Heart right ventricle (tissue), 16 donors: ENCODE data around the gene PELI1. TPM values are rescaled to one million over a fixed set of nuclear protein-coding genes. Genes with fewer than 3 reads are reported as not detected.

Source experiments
- ATAC-seq, 8 donors: fragments of 200-7000 bp; cut with Tn5 transposase; one replicate each; pipeline ENCODE4 v1.9.1; 2020; ENCODE audit warnings: mild to moderate bottlenecking in 8 of 8, moderate library complexity in 8 of 8, moderate number of reproducible peaks in 1 of 8
- DNase-seq, 2 donors: peaks; one replicate each; pipeline ENCODE4 v3.0.0-alpha.2; 2020
- H3K27ac ChIP-seq, 10 donors: fragments of 200-600 bp; sonication (generic) in 2 of 10; one replicate each; pipeline versions ENCODE4 v1.5.0 to v1.8.0; 2020 to 2022; ENCODE audit warnings: mild to moderate bottlenecking in 3 of 10
- H3K27me3 ChIP-seq, 7 donors: fragments of 200-600 bp; one replicate each; pipeline ENCODE4 v1.8.0; 2021 to 2022; ENCODE audit warnings: mild to moderate bottlenecking in 2 of 7
- H3K36me3 ChIP-seq, 9 donors: fragments of 200-600 bp; sonication (generic) in 1 of 9; one replicate each; pipeline versions ENCODE4 v1.5.0 to v1.8.0; 2020 to 2022; ENCODE audit warnings: mild to moderate bottlenecking in 2 of 9
- H3K4me1 ChIP-seq, 9 donors: fragments of 200-600 bp; sonication (generic) in 1 of 9; one replicate each; pipeline versions ENCODE4 v1.5.0 to v1.8.0; 2020 to 2022; ENCODE audit warnings: mild to moderate bottlenecking in 4 of 9
- H3K4me3 ChIP-seq, 10 donors: fragments of 200-600 bp; sonication (generic) in 2 of 10; one replicate each; pipeline versions ENCODE4 v1.5.0 to v1.8.0; 2020 to 2022; ENCODE audit warnings: mild to moderate bottlenecking in 7 of 10, moderate library complexity in 2 of 10
- H3K9me3 ChIP-seq, 11 donors: fragments of 200-600 bp in 10 of 11; sonication (generic) in 2 of 11; one replicate each; pipeline versions ENCODE4 v1.5.0 to v1.8.0; 2013 to 2022; ENCODE audit warnings: mild to moderate bottlenecking in 2 of 11, control low read depth in 1 of 11, moderate library complexity in 1 of 11
- WGBS, 2 donors: extraction: QIAGEN DNeasy Blood & Tissue Kit; methylation state at CpG; one replicate each; pipeline ENCODE4 v1.1.7; 2013; ENCODE audit warnings: inconsistent platforms in 1 of 2; 5-methylcytosine and 5-hydroxymethylcytosine counted together
- intact Hi-C, 10 donors: fragments of 100-400 bp; cut with DNase I; formaldehyde crosslinking; loops; one replicate each; pipeline versions ENCODE4 v1.11.1 to v1.14.2; 2022
- polyA plus RNA-seq, 2 donors: library from polyadenylated mRNA; stranded (reverse); fragments of 200-250 nt; gene quantifications; one replicate each; pipeline ENCODE4 v1.2.3, GENCODE V29; 2013
- total RNA-seq, 10 donors: library from RNA; stranded (reverse); fragmentation: NEBNext Ultra II Directional in 3 of 10; extraction: Animal tissue kit (Norgen Biotek cat#: 25700) in 3 of 10; gene quantifications; one replicate each; pipeline versions ENCODE4 v1.2.1 to v1.2.4, GENCODE V29; 2021 to 2023
- TF ChIP-seq, protein P1 (sequence below), 9 donors: fragments of 200-600 bp; sonication (generic) in 2 of 9; IDR thresholded peaks; one replicate each; pipeline versions ENCODE4 v1.5.0 to v1.8.0; 2021 to 2022; ENCODE audit warnings: antibody characterized with exemption in 9 of 9, mild to moderate bottlenecking in 5 of 9, moderate library complexity in 1 of 9
- donor health status: Arrhythmogenic right ventricular cardiomyopathy.
- donor health status: ischemic (EF 13 %, LVEDD 7.1; RV severe dilation, severe dysfunction).
- donor health status: healthy with polysubstance abuse.
- donor health status: DM: no; HTN: yes; CAD: no.
- donor health status: DM: no; HTN: no; CAD: no.
- donor health status: ischemic (EF 25% LVEDD 6.9; RV normal size, moderate dysfunction).
- donor health status: ischemic (EF 25% LVEDD 5.7; RV mildly dilated, moderate dysfunction).
- donor health status: healthy.
- donor health status: DM: yes; HTN: yes; CAD: no.
- donor health status: Ischemic cardiomyopathy.
- donor health status: ischemic (EF 35%, LVEDD 5.7; RV mildly dilated, moderate dysfunction).
- donor health status: nonischemic (EF 11% LVEDD 7.7; RV severe dilation, severe dysfunction).
- donor health status: DM: yes; HTN: yes; CAD: no.
- donor health status: PGD.
- donor health status: ischemic (EF 29% LVEDD 5.4; RV normal size, mild dysfunction).
- donor health status: nonischemic (EF 23%, LVEDD 6.1; RV moderate dilation, normal function).

The PELI1 gene
- total and polyA plus RNA-seq, 12 donors, result 6.0 to 15.6 (median 8.6) TPM

DNA sequence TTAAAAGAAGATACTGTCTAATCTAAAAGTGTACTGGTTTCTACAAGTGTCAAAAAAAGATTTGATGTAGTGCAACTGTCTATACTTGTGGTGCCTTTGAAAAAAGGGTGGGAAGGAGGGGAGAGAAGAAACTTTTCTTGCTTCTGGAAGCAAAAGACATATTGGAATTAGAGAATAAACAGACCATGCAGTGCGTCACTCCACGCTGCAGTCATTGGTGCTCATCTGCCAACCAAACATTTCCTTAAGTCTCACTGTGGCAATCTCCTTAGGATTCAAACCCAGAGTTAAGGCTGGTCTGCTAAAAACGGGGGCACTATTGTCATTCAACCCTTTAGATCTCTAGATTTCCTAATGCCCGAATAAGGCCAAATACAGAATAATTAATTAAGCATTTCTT, 50.9 kb downstream of the PELI1 start:
- no peaks in the 10 kb centered on the region for H3K27me3 ChIP-seq
- H3K27ac ChIP-seq, result no peak overlapping the region
- WGBS, 2 donors, result 88 to 95% methylated on average over 4 of the region's 4 CpGs
- H3K4me3 ChIP-seq, result no peak overlapping the region
- H3K9me3 ChIP-seq, result peaks cover 0 to 8% (median 0%) of the 10 kb centered on the region in 11 donors
- no peaks in the 10 kb centered on the region for H3K4me1 ChIP-seq
- ATAC-seq (no peak), DNase-seq (no peak)
- TF ChIP-seq, protein P1, sequence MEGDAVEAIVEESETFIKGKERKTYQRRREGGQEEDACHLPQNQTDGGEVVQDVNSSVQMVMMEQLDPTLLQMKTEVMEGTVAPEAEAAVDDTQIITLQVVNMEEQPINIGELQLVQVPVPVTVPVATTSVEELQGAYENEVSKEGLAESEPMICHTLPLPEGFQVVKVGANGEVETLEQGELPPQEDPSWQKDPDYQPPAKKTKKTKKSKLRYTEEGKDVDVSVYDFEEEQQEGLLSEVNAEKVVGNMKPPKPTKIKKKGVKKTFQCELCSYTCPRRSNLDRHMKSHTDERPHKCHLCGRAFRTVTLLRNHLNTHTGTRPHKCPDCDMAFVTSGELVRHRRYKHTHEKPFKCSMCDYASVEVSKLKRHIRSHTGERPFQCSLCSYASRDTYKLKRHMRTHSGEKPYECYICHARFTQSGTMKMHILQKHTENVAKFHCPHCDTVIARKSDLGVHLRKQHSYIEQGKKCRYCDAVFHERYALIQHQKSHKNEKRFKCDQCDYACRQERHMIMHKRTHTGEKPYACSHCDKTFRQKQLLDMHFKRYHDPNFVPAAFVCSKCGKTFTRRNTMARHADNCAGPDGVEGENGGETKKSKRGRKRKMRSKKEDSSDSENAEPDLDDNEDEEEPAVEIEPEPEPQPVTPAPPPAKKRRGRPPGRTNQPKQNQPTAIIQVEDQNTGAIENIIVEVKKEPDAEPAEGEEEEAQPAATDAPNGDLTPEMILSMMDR (IDR thresholded peaks at IDR 0.05), result no peak
- H3K36me3 ChIP-seq, result peaks cover 0 to 77% (median 18%) of the 10 kb centered on the region in 9 donors
- intact Hi-C loops, result no loop called here

DNA sequence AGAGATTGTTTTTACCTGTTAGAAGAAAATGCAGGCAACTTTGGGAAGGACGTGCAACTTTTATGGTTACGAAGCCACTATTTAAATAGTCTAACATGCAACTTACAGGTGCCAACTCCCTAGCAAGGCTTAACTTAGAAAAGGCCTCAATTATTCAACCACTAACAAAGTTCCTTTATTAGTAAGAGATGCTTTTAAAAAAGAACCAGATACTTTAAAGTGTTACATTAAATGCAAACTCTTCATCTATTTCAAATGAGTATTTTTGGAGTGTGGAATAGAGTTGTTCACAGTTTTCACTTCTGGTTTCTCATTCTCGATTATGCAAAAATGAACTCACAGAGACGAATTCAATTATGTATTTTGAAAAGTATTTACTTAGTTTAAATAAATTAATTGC, 51.7 kb downstream of the PELI1 start:
- DNase-seq, result no peak
- TF ChIP-seq, protein P1 (IDR thresholded peaks at IDR 0.05), result no peak
- ATAC-seq, result no peak
- 96 to 97% methylated on average over 4 of the region's 4 CpGs for WGBS, 2 donors
- H3K27me3 ChIP-seq, result no peaks in the 10 kb centered on the region
- intact Hi-C loops, result no loop called here
- no peak overlapping the region for H3K4me3 ChIP-seq
- H3K36me3 ChIP-seq, result peaks cover 0 to 69% (median 18%) of the 10 kb centered on the region in 9 donors
- H3K4me1 ChIP-seq, result no peaks in the 10 kb centered on the region
- peaks cover 0 to 8% (median 0%) of the 10 kb centered on the region in 11 donors for H3K9me3 ChIP-seq
- no peak overlapping the region for H3K27ac ChIP-seq

GRCh38 chr2:64090264-64090663, 54.0 kb downstream of the PELI1 start:
- 76 to 78% methylated on average over 2 of the region's 2 CpGs for WGBS, 2 donors
- intact Hi-C loops, result no loop called here
- H3K4me3 ChIP-seq, result no peak overlapping the region
- H3K27ac ChIP-seq, result no peak overlapping the region
- peaks cover 0 to 46% (median 7%) of the 10 kb centered on the region in 9 donors for H3K36me3 ChIP-seq
- ATAC-seq (no peak), DNase-seq (no peak)
- no peaks in the 10 kb centered on the region for H3K4me1 ChIP-seq
- TF ChIP-seq, protein P1 (IDR thresholded peaks at IDR 0.05), result no peak
- H3K27me3 ChIP-seq, result no peaks in the 10 kb centered on the region
- H3K9me3 ChIP-seq, result no peaks in the 10 kb centered on the region

- WGBS, 2 donors, result 95 to 96% methylated on average over 6 of the region's 6 CpGs
- H3K27ac ChIP-seq, result no peak overlapping the region
- DNase-seq (no peak), ATAC-seq (no peak)
- no peaks in the 10 kb centered on the region for H3K27me3 ChIP-seq
- TF ChIP-seq, protein P1 (IDR thresholded peaks at IDR 0.05), result no peak
- peaks cover 0 to 12% (median 0%) of the 10 kb centered on the region in 9 donors for H3K36me3 ChIP-seq
- no peaks in the 10 kb centered on the region for H3K9me3 ChIP-seq
- H3K4me1 ChIP-seq, result no peaks in the 10 kb centered on the region
- intact Hi-C loops, result loop anchor here in 1 of 10 donors (10.0 kb wide), 1 partner anchor 48 kb away; no protein-coding TSS in a partner anchor
- no peak overlapping the region for H3K4me3 ChIP-seq
Measured at GRCh38 chr2:64086347-64087082, 57.7 kb downstream of the PELI1 start.
